ENCODE data around the gene AGBL3.

GRCh38 chr7:135160098-135160857 lies 174.0 kb downstream of the AGBL3 start:
- TF ChIP-seq EP300 (IDR thresholded peaks at IDR 0.05; ENCODE audit: borderline replicate concordance) (no peak), NFIC (IDR thresholded peaks at IDR 0.05) (no peak), FOXM1 (IDR thresholded peaks at IDR 0.05; ENCODE audit: borderline replicate concordance, low read depth) (no peak), MAX (IDR thresholded peaks at IDR 0.05) (no peak), CEBPB (IDR thresholded peaks at IDR 0.05) (no peak), REST (IDR thresholded peaks at IDR 0.05; ENCODE audit: low read depth) (no peak), TCF12 (IDR thresholded peaks at IDR 0.05; ENCODE audit: low read depth) (no peak), TAF1 (IDR thresholded peaks at IDR 0.05; ENCODE audit: low read depth) (no peak), CREB1 (IDR thresholded peaks at IDR 0.05; ENCODE audit: low read depth) (no peak), RAD21 (IDR thresholded peaks at IDR 0.05; ENCODE audit: low read depth) (no peak), USF1 (IDR thresholded peaks at IDR 0.05) (no peak), YY1 (IDR thresholded peaks at IDR 0.05; ENCODE audit: low read depth) (no peak), EGR1 (IDR thresholded peaks at IDR 0.05) (no peak), ZBTB7A (IDR thresholded peaks at IDR 0.05; ENCODE audit: low read depth) (no peak)

Measured in Ishikawa (cell line).